Activated CD8-positive, alpha-beta memory T cell treated with anti-CD3 and anti-CD28 coated beads, Interleukin-2, amount 50 U/mL, for 1 hour (primary cell): ENCODE measurements around the gene FOXP1.

Source experiments
- DNase-seq: peaks from one replicate; pipeline ENCODE4 v3.0.0-alpha.2; 2020; ENCODE audit errors: extremely low read depth

The FOXP1 gene

GRCh38 chr3:71428841-71429596, 154.5 kb downstream of the FOXP1 start:
- DNase-seq = no peak

- no peak for DNase-seq
These were observed 157.9 kb downstream of the FOXP1 start for GRCh38 chr3:71425491-71426071.

- no peak for DNase-seq
These were observed 160.2 kb downstream of the FOXP1 start for GRCh38 chr3:71423151-71423906.

- no peak for DNase-seq
These were observed 161.5 kb downstream of the FOXP1 start for GRCh38 chr3:71421820-71422566.

GRCh38 chr3:71421475-71421819, 162.1 kb downstream of the FOXP1 start:
- DNase-seq = no peak

- no peak for DNase-seq
These were observed 164.2 kb downstream of the FOXP1 start for GRCh38 chr3:71419369-71419768.

GRCh38 chr3:71417791-71418190, 165.7 kb downstream of the FOXP1 start:
- no peak for DNase-seq

- no peak for DNase-seq
These were observed 166.7 kb downstream of the FOXP1 start for GRCh38 chr3:71416876-71417275.

GRCh38 chr3:71415681-71416122, 167.8 kb downstream of the FOXP1 start:
- DNase-seq = no peak

- DNase-seq = no peak
These were observed 169.2 kb downstream of the FOXP1 start for GRCh38 chr3:71414189-71414927.

GRCh38 chr3:71413572-71413971, 170.0 kb downstream of the FOXP1 start:
- DNase-seq = no peak

GRCh38 chr3:71409352-71409751, 174.2 kb downstream of the FOXP1 start:
- no peak for DNase-seq

- no peak for DNase-seq
These were observed 174.6 kb downstream of the FOXP1 start for GRCh38 chr3:71408903-71409302.

- no peak for DNase-seq
These were observed 175.7 kb downstream of the FOXP1 start for GRCh38 chr3:71407823-71408222.

- no peak for DNase-seq
These were observed 176.3 kb downstream of the FOXP1 start for GRCh38 chr3:71406972-71407810.

- DNase-seq = no peak
These were observed 180.6 kb downstream of the FOXP1 start for GRCh38 chr3:71402911-71403310.

- no peak for DNase-seq
These were observed 181.2 kb downstream of the FOXP1 start for GRCh38 chr3:71402280-71402679.

- DNase-seq = no peak
These were observed 181.8 kb downstream of the FOXP1 start for GRCh38 chr3:71401695-71402231.

- DNase-seq = no peak
These were observed 182.5 kb downstream of the FOXP1 start for GRCh38 chr3:71400986-71401451.

- DNase-seq = no peak
These were observed 184.1 kb downstream of the FOXP1 start for GRCh38 chr3:71399478-71399877.
